GM12878 (cell line): ENCODE measurements around the gene KLF9. TPM values are rescaled to one million over a fixed set of nuclear protein-coding genes. Genes with fewer than 3 reads are reported as not detected.

Experiments
- ATAC-seq: fragments of 200-7000 bp; cut with Tn5 transposase; 3 replicates; pipeline ENCODE4 v1.9.1; 2020; ENCODE audit warnings: mild to moderate bottlenecking, moderate library complexity
- BruUV-seq: library from RNA; stranded (reverse); fragments of 400-500 nt; replicated peaks from 2 replicates; lab custom pipeline; 2021; lab: Mats Ljungman, UMichigan
- CTCF ChIA-PET: fragments of 300-600 bp; sonication (Branson Sonifier 250); formaldehyde crosslinking; extraction: SDS; loops from one replicate; lab custom pipeline; 2021; ENCODE audit warnings: inconsistent platforms; lab: Yijun Ruan, JAX
- POLR2A ChIA-PET: fragments of 350-600 bp; formaldehyde crosslinking; extraction: SDS; loops from one replicate; lab custom pipeline; 2021; ENCODE audit warnings: inconsistent platforms; lab: Charles Lee
- RAD21 ChIA-PET: fragments of 300-600 bp; sonication (Branson Sonifier 250); formaldehyde crosslinking; loops from one replicate; lab custom pipeline; 2023; ENCODE audit warnings: antibody characterized with exemption; ENCODE audit not compliant: unreplicated experiment; lab: Charles Lee
- SMC1A ChIA-PET: fragments of 300-600 bp; sonication (Branson Sonifier 250); formaldehyde crosslinking; loops from one replicate; lab custom pipeline; 2023; ENCODE audit not compliant: unreplicated experiment, uncharacterized antibody; lab: Charles Lee
- DNase-seq: peaks from one replicate; pipeline ENCODE4 v3.0.0-alpha.2; 2011; ENCODE audit warnings: low read depth, low spot score
- FAIRE-seq: peaks from 3 replicates; lab custom pipeline; 2011; peaks lifted over from hg19 to GRCh38; lab: Jason Lieb, UNC
- H2AFZ ChIP-seq: 2 replicates; pipeline ENCODE4 v1.6.0; 2011; ENCODE audit warnings: low read depth, low read length, control low read depth; ENCODE audit not compliant: control insufficient read depth
- H3K27ac ChIP-seq: 2 replicates; pipeline ENCODE4 v1.5.1; 2011; ENCODE audit warnings: control low read depth; ENCODE audit not compliant: control insufficient read depth, insufficient read depth
- H3K27me3 ChIP-seq, 2 experiments: replicated peaks in 1 of 2; 2 replicates each; pipeline versions ENCODE4 v1.6.0 to v1.6.1; 2011; ENCODE audit warnings: low read length in 1 of 2; ENCODE audit not compliant: control insufficient read depth in 2 of 2, insufficient read depth in 2 of 2
- H3K36me3 ChIP-seq, 2 experiments: 2 replicates each; pipeline ENCODE4 v1.5.1; 2011; ENCODE audit warnings: low read length in 1 of 2; ENCODE audit not compliant: control insufficient read depth in 2 of 2, insufficient read depth in 2 of 2
- H3K4me1 ChIP-seq: 2 replicates; pipeline ENCODE4 v1.6.1; 2011; ENCODE audit warnings: mild to moderate bottlenecking, low read length, moderate library complexity, mixed read lengths; ENCODE audit not compliant: control insufficient read depth, insufficient read depth
- H3K4me2 ChIP-seq: 2 replicates; pipeline ENCODE4 v1.6.0; 2011; ENCODE audit warnings: control low read depth; ENCODE audit not compliant: control insufficient read depth, insufficient read depth
- H3K4me3 ChIP-seq: fragments of 200-600 bp; sonication (generic); 2 replicates; pipeline ENCODE4 v1.5.1; 2016
- H3K79me2 ChIP-seq: 2 replicates; pipeline ENCODE4 v1.6.0; 2011; ENCODE audit warnings: low read length; ENCODE audit not compliant: control insufficient read depth, insufficient read depth
- H3K9ac ChIP-seq: 2 replicates; pipeline ENCODE4 v1.8.0; 2011; ENCODE audit warnings: low read length, control low read depth, mixed read lengths; ENCODE audit not compliant: control insufficient read depth, insufficient read depth
- H3K9me3 ChIP-seq: replicated peaks from 3 replicates; pipeline ENCODE4 v1.5.1; 2011; ENCODE audit warnings: mild to moderate bottlenecking, low read length; ENCODE audit not compliant: control insufficient read depth, insufficient read depth
- H4K20me1 ChIP-seq: 2 replicates; pipeline ENCODE4 v1.6.0; 2011; ENCODE audit not compliant: control insufficient read depth, insufficient read depth
- FOXM1 ChIP-seq: IDR thresholded peaks from 2 replicates; pipeline ENCODE4 v1.6.1; 2012; ENCODE audit warnings: low read depth, mild to moderate bottlenecking, inconsistent platforms, low read length, moderate library complexity
- MYB ChIP-seq: fragments of 150-350 bp; IDR thresholded peaks from 2 replicates; pipeline ENCODE4 v1.6.1; 2014; ENCODE audit warnings: mild to moderate bottlenecking, low read depth, low read length, borderline replicate concordance
- PAX5 ChIP-seq: IDR thresholded peaks from 2 replicates; pipeline ENCODE4 v1.6.1; 2011; ENCODE audit warnings: low read depth, low read length, borderline replicate concordance
- POLR2A ChIP-seq: IDR thresholded peaks from 2 replicates; pipeline ENCODE4 v1.6.1; 2011; ENCODE audit warnings: low read depth, mild to moderate bottlenecking, low read length
- SIN3A ChIP-seq: IDR thresholded peaks from 2 replicates; pipeline ENCODE4 v1.6.1; 2012; ENCODE audit warnings: low read depth, low read length, improper control_type of control experiment
- SMAD1 ChIP-seq: fragments of 450-650 bp; IDR thresholded peaks from 2 replicates; pipeline ENCODE4 v1.6.1; 2018; ENCODE audit warnings: mild to moderate bottlenecking, low read depth; ENCODE audit not compliant: partially characterized antibody
- SMC3 ChIP-seq: IDR thresholded peaks from 2 replicates; pipeline ENCODE4 v1.6.1; 2011; ENCODE audit warnings: low read length, improper control_type of control experiment, borderline replicate concordance
- SP1 ChIP-seq: IDR thresholded peaks from one replicate; pipeline ENCODE4 v1.6.1; 2011; ENCODE audit warnings: low read depth, low read length
- SPI1 ChIP-seq: IDR thresholded peaks from 2 replicates; pipeline ENCODE4 v1.6.1; 2011; ENCODE audit warnings: low read depth, mild to moderate bottlenecking, low read length, moderate library complexity, borderline replicate concordance; ENCODE audit not compliant: insufficient read depth
- TAF1 ChIP-seq: IDR thresholded peaks from 2 replicates; pipeline ENCODE4 v1.6.1; 2011; ENCODE audit warnings: mild to moderate bottlenecking, low read depth, low read length, borderline replicate concordance
- TCF12 ChIP-seq: IDR thresholded peaks from 2 replicates; pipeline ENCODE4 v1.6.1; 2011; ENCODE audit warnings: low read depth, mild to moderate bottlenecking, low read length
- ZBED1 ChIP-seq: IDR thresholded peaks from 2 replicates; pipeline ENCODE4 v1.6.1; 2016; ENCODE audit warnings: borderline replicate concordance
- WGBS: methylation state at CpG from one replicate; pipeline ENCODE4 v1.1.6; 2016; ENCODE audit warnings: low lambda C conversion rate; ENCODE audit not compliant: insufficient replicate concordance, insufficient coverage; ENCODE audit errors: missing lambda C conversion rate; 5-methylcytosine and 5-hydroxymethylcytosine counted together
- in situ Hi-C: fragments of 300-500 bp; cut with MboI; formaldehyde crosslinking; loops from 9 replicates; pipeline ENCODE4 v1.14.3; 2018; ENCODE audit warnings: mixed read lengths
- intact Hi-C: fragments of 100-400 bp; cut with micrococcal nuclease; formaldehyde crosslinking; loops from one replicate; pipeline ENCODE4 v1.14.2; 2022; ENCODE audit not compliant: unreplicated experiment
- polyA plus RNA-seq, 11 experiments: library from polyadenylated mRNA; depleted of rRNA in 4 of 11; unstranded in 6 of 11; stranded (reverse) in 5 of 11; fragments of >200 nt; fragmentation: Nextera tagmentation in 4 of 11; fragmentation: Illumina TruSeq in 1 of 11; extraction: Ambion mirVana in 4 of 11; extraction: Trizol in 1 of 11; gene quantifications; 1 replicate in 1 of 11; 2 replicates in 10 of 11; pipeline versions ENCODE4 v1.2.1 to v1.2.3, GENCODE V29; 2011 to 2016; ENCODE audit warnings: inconsistent platforms in 2 of 11, missing spikeins in 2 of 11, low read depth in 1 of 11
- total RNA-seq, 4 experiments: library from RNA; depleted of rRNA in 3 of 4; stranded (reverse); fragments of >200 nt in 3 of 4; fragmentation: Illumina TruSeq in 1 of 4; extraction: Trizol in 1 of 4; gene quantifications; 2 replicates each; pipeline versions ENCODE4 v1.2.1 to v1.2.3, GENCODE V29; 2013 to 2021
- TF ChIP-seq, protein P1 (sequence below): IDR thresholded peaks from 2 replicates; pipeline ENCODE4 v1.6.1; 2012; ENCODE audit warnings: improper control_type of control experiment, low read depth, low read length; ENCODE audit not compliant: insufficient replicate concordance

KLF9 gene
- total and polyA plus RNA-seq, 10 of the 15 experiments (the other 5 are each of a cell fraction or from before 2014, with no cell fraction given) = 0.09 to 0.96 (median 0.83) TPM

DNA sequence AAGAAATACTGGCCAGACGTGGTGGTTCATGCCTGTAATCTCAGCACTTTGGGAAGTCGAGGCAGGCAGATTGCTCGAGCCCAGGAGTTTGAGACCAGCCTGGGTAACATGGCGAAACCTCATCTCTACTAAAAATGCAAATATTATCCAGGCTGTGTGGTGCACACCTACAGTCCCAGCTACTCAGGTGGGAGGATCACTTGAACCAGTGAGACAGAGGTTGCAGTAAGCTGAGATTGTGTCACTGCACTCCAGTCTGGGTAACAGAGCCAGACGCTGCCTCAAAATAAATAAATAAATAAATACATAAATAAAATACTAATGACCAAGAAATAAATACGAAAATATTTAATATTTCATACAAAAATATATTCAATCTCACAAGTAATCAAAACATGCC lies 18.8 kb downstream of the KLF9 start:
- WGBS = 11% methylated on average over 6 of the region's 6 CpGs
- H3K9me3 ChIP-seq = no peaks in the 10 kb centered on the region
- no peak for TF ChIP-seq SP1
- no peak overlapping the region for H3K4me2 ChIP-seq
- no peak overlapping the region for H2AFZ ChIP-seq
- ChIA-PET CTCF (interaction anchor here (1.0 to 1.1 kb wide), 2 partner anchors 9 to 207 kb away, joined by 3 to 4 read pairs; no protein-coding TSS in a partner anchor), RAD21 (no interaction called here), POLR2A (interaction anchor here (1.3 kb wide), 1 partner anchor 24 kb away, joined by 3 read pairs; no protein-coding TSS in a partner anchor), SMC1A (interaction anchor here (1.0 to 2.0 kb wide), 3 partner anchors 10 to 24 kb away, joined by 3 to 5 read pairs (median 3); partner anchors contain the start of gene KLF9)
- no peaks in the 10 kb centered on the region for H3K79me2 ChIP-seq
- DNase-seq (no peak), ATAC-seq (no peak), FAIRE-seq (no peak)
- in situ Hi-C loops (loop anchor here (5.0 kb wide), 1 partner anchor 43 kb away; no protein-coding TSS in a partner anchor), intact Hi-C loops (no loop called here)
- H3K9ac ChIP-seq = no peak overlapping the region
- no peak overlapping the region for H3K4me3 ChIP-seq
- H3K27ac ChIP-seq = no peak overlapping the region
- BruUV-seq = no TSS peak
- peaks cover 13% of the 10 kb centered on the region for H3K4me1 ChIP-seq
- no peaks in the 10 kb centered on the region for H4K20me1 ChIP-seq
- no peaks in the 10 kb centered on the region for H3K27me3 ChIP-seq
- H3K36me3 ChIP-seq = no peaks in the 10 kb centered on the region

DNA sequence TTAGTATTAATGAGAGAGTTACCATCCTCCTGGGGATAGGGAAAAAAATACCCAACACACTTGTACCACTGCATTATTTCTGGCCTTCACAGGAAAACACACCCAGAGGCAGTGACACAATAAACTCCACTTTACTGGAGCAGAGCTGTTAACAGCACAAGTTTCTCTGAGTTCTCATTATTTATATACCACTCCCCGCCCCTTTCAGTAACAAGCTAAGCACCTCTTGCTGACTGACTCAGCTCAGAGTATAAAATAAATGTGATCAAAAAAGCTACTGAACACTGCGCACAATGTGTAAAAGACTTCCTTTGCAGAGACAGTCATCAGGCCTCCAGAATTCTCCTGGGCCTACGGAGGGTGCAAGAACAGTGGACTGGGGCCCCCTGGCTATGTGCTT lies 21.6 kb downstream of the KLF9 start:
- no peaks in the 10 kb centered on the region for H3K79me2 ChIP-seq
- no peak overlapping the region for H3K9ac ChIP-seq
- ChIA-PET RAD21 (no interaction called here), POLR2A (interaction anchor here (1.1 kb wide), 1 partner anchor 28 kb away, joined by 3 read pairs; no protein-coding TSS in a partner anchor), CTCF (interaction anchor here (1.0 to 2.3 kb wide), 5 partner anchors 10 to 210 kb away, joined by 3 to 10 read pairs (median 4); partner anchors contain the start of gene KLF9), SMC1A (interaction anchor here (0.7 to 2.0 kb wide), 5 partner anchors 17 to 209 kb away, joined by 3 to 5 read pairs (median 3); partner anchors contain the start of gene KLF9)
- no peak for FAIRE-seq
- H2AFZ ChIP-seq = no peak overlapping the region
- WGBS = 63% methylated on average over 3 of the region's 3 CpGs
- in situ Hi-C loops (no loop called here), intact Hi-C loops (no loop called here)
- H4K20me1 ChIP-seq = no peaks in the 10 kb centered on the region
- H3K4me2 ChIP-seq = no peak overlapping the region
- H3K27me3 ChIP-seq = no peaks in the 10 kb centered on the region
- DNase-seq = no peak
- H3K36me3 ChIP-seq = no peaks in the 10 kb centered on the region
- H3K27ac ChIP-seq = no peak overlapping the region
- H3K9me3 ChIP-seq = no peaks in the 10 kb centered on the region
- BruUV-seq = no TSS peak
- peaks cover 7% of the 10 kb centered on the region for H3K4me1 ChIP-seq
- no peak for ATAC-seq
- no peak overlapping the region for H3K4me3 ChIP-seq
- TF ChIP-seq SMAD1 (no peak), TAF1 (no peak), POLR2A (no peak), SMC3 (no peak), FOXM1 (no peak), ZBED1 (no peak), TCF12 (no peak), SPI1 (no peak), PAX5 (no peak), SIN3A (no peak), MYB (no peak)
- TF ChIP-seq, protein P1, sequence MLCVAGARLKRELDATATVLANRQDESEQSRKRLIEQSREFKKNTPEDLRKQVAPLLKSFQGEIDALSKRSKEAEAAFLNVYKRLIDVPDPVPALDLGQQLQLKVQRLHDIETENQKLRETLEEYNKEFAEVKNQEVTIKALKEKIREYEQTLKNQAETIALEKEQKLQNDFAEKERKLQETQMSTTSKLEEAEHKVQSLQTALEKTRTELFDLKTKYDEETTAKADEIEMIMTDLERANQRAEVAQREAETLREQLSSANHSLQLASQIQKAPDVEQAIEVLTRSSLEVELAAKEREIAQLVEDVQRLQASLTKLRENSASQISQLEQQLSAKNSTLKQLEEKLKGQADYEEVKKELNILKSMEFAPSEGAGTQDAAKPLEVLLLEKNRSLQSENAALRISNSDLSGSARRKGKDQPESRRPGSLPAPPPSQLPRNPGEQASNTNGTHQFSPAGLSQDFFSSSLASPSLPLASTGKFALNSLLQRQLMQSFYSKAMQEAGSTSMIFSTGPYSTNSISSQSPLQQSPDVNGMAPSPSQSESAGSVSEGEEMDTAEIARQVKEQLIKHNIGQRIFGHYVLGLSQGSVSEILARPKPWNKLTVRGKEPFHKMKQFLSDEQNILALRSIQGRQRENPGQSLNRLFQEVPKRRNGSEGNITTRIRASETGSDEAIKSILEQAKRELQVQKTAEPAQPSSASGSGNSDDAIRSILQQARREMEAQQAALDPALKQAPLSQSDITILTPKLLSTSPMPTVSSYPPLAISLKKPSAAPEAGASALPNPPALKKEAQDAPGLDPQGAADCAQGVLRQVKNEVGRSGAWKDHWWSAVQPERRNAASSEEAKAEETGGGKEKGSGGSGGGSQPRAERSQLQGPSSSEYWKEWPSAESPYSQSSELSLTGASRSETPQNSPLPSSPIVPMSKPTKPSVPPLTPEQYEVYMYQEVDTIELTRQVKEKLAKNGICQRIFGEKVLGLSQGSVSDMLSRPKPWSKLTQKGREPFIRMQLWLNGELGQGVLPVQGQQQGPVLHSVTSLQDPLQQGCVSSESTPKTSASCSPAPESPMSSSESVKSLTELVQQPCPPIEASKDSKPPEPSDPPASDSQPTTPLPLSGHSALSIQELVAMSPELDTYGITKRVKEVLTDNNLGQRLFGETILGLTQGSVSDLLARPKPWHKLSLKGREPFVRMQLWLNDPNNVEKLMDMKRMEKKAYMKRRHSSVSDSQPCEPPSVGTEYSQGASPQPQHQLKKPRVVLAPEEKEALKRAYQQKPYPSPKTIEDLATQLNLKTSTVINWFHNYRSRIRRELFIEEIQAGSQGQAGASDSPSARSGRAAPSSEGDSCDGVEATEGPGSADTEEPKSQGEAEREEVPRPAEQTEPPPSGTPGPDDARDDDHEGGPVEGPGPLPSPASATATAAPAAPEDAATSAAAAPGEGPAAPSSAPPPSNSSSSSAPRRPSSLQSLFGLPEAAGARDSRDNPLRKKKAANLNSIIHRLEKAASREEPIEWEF = no peak
